ENCODE data around the gene OGFOD3.
A peak's percentile ranks its signal among the peaks of the same experiment; 100 is the strongest.
"Not testable (repeated sequence)": the region's sequence is repeated elsewhere in the genome, so short reads cannot be mapped to it uniquely, and the experiment has no call there.

The OGFOD3 gene
- 24.7 to 28.4 (median 26.1) reads per million in 3 experiments for total RNA-seq

- peak; percentile 90 for DNase-seq
Observed at GRCh38 chr17:82418001-82418986, at the start of gene OGFOD3, which contains the start of gene HEXD. TSS of gene OGFOD3 (minus strand) at chr17:82418586. CDS start at chr17:82418485, 101 bp downstream. TSS of gene HEXD (plus strand) at chr17:82418347. CDS start at chr17:82419800, 1,453 bp downstream.

- DNase-seq = no peak
Observed at GRCh38 chr17:82465023-82465603, 46.7 kb upstream of the OGFOD3 start.

DNA sequence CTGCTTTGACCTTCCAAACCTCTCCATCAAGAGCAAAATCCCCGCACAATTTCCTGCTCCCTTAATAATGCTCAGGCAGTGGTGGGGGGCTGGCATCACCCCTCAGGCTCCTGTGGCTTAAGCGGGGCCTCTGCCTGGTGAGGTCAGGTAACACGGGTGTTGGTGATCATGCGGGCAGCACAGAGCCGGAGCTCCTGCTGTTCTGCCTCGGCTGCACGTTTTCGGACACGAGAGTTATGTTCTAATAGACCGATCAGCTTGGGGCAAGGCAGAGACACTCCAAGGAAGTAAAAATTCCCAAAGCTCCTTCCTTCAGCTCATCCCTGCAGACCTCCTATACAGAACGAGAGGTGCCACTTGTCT lies 46.2 kb upstream of the OGFOD3 start:
- DNase-seq = no peak

- no peak for DNase-seq
Observed at GRCh38 chr17:82463925-82464566, 45.7 kb upstream of the OGFOD3 start.

GRCh38 chr17:82463391-82463790 lies 45.0 kb upstream of the OGFOD3 start:
- no peak for DNase-seq

GRCh38 chr17:82461827-82462524 lies 43.6 kb upstream of the OGFOD3 start:
- no peak for DNase-seq

GRCh38 chr17:82459936-82460335 lies 41.5 kb upstream of the OGFOD3 start:
- DNase-seq = not testable (repeated sequence)

DNA sequence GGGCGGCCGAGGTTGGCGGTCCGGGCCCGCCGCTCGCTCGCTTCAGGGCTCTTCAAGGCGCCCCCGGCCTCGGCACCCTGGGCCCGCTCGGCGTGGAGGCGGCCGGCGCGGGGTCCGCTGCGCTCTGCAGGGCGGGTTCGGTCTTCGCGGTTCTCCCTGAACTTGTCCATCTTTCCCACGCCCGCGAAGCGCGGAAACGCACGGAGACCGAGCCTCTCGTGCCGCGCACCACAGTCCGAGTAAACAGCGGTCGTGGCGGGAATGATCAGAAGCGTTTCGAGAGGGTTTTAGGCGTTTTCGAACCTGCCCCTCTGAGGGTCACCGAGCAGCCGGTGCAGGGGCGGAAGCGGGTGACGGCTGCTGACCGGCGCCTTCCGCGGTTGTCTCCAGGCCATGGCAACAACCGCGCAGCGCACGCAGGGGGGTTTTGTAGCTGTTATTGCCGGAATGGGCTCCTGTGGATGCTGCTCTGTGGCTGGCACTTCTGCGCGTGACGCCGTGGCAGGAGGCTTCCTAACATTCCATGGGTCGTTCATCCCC lies 40.6 kb upstream of the OGFOD3 start:
- peak; percentile 27 for DNase-seq

GRCh38 chr17:82458179-82458884 lies 39.9 kb upstream of the OGFOD3 start, which contains the start of gene NARF:
TSS of gene NARF (plus strand) at chr17:82458741. CDS start at chr17:82458804, 63 bp downstream.
- DNase-seq = peak; percentile 96

DNA sequence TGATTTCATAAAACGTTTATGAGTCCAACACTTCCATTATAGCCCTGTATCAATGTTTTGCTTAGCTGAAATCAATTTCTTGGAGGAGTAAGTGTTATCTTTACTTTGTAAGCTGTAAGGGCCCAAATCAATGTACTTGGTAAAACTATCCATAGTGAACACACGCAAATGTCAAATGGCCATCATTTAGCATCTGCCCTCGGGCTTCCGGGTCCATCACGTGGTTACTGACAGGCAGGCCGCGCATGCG lies 39.5 kb upstream of the OGFOD3 start:
- no peak for DNase-seq

DNA sequence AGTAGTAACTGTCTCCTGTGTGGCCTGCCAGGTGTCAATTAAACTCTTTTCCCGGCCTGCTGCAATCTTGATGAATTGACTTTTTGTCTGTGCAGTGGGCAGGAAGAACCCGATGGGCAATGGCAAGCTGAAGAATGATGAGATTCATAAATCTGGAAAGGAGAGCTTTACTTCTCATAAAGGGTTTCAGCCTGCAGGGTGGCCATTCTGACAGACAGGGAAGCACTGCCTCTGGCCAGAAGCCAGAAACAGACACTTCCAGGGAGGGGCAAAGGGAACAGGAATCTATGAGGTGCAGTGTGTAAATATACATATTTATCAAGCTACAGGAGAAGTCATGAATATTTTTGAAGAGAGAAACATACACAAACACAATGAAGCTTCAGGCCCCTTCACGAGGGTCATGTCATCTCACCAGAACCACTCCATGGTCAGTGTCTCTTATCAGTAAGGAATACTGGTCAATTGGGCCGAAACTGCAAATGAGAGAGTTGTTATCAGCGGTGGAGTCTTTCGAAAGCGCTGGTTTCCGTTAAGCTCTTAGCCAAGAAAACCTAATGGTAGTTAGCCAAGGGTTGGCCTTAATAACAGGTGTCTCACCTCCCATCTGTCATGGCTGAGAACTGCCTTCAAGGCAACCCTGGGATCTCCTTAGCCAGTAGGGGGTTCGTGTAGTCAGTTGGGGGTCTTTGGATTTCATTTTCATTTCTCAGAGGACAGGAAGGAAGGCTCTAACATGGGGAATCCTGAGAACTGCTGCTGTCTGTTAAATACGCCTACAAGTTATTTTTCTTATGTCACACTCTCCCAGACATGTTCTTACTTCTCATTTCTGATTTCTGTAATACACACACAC lies 38.9 kb upstream of the OGFOD3 start:
- no peak for DNase-seq

- DNase-seq = not testable (repeated sequence)
Observed at GRCh38 chr17:82453706-82454105, 35.3 kb upstream of the OGFOD3 start.

DNA sequence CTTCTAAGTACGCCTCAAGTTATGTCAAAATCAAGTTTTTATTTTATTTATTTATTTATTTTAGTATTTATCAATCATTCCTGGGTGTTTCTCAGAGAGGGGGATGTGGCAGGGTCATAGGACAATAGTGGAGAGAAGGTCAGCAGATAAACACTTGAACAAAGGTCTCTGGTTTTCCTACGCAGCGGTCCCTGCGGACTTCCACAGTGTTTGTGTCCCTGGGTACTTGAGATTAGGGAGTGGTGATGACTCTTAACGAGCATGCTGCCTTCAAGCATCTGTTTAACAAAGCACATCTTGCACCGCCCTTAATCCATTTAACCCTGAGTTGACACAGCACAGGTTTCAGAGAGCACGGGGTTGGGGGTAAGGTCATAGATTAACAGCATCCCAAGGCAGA lies 34.8 kb upstream of the OGFOD3 start:
- DNase-seq = not testable (repeated sequence)

- DNase-seq = no peak
Observed at GRCh38 chr17:82452162-82452561, 33.8 kb upstream of the OGFOD3 start.

GRCh38 chr17:82450357-82451106 lies 32.1 kb upstream of the OGFOD3 start, which contains the start of gene CYBC1:
TSS of gene CYBC1 (minus strand) at chr17:82450752. CDS start at chr17:82449254, 1,498 bp downstream.
- DNase-seq = peak; percentile 91

- DNase-seq = peak; percentile 28
Observed at GRCh38 chr17:82449883-82450356, 31.5 kb upstream of the OGFOD3 start.

GRCh38 chr17:82449131-82449882 lies 30.9 kb upstream of the OGFOD3 start:
- peak; percentile 79 for DNase-seq

DNA sequence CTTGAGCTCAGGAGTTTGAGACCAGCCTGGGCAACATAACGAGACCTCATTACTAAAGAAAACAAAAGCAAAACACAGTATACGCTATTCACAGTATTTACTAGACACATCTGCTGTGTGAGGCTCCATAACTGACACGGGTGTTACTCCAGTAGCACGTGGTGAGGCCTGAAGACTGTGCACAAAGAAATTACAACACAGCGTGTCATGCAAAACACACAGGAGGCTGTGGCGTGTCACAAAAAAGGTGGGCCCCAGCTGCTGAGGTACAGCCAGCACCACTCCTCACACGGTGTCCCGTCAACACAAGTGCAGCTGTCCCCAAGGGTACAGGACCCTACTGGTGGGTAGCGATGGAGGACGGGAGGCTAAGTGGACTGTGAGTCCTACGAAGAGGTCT lies 29.5 kb upstream of the OGFOD3 start:
- no peak for DNase-seq

DNA sequence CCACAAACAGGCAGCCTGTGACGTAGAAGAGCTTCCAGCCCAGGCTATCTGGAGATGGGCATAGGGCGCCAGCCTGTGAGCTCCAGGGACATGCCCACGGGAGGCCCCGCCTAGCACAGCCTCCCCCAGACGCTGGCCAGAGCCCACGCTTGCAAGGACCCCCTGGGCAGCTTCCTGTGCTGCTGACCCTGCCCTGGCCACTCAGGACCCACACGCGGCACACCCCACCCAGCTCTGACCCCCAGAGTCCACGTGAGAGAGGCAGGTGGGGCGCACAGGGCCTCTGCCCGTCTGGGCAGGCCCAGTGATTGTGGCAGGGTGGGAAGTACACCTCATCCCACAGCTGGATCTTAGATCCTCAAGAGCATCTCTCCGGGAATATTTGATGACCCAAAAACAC lies 28.3 kb upstream of the OGFOD3 start:
- no peak for DNase-seq

All from central memory CD4-positive, alpha-beta T cell (primary cell).